ENCODE data around the gene LARGE1.

Gene LARGE1

DNA sequence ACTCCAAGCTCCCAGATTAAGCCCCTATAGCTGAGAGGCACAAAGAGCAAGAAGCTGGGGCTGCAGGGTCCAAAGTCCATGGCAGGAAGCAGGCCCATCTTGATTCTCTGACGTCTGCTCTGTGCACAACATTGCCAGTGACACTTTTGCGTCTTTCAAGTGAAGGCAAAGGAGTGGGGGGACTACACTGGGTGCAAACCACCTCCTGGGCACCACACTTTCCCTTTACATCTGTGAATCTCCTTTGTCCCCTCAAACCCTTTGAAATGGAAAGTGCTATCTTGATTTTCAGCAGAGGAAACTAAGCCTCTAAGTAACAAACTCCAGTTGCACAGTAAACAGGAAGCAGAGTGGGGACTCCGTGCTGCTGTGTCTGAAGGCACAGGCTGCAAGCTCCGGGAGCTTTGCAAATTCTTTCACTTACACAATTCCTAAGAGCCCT is 428.0 kb downstream of the LARGE1 start:
- DNase-seq (ENCODE audit: low read depth in 1 of 2, low spot score in 1 of 2): no peak
- TF ChIP-seq GABPA (IDR thresholded peaks at IDR 0.05; ENCODE audit: low read depth) (no peak), SPI1 (IDR thresholded peaks at IDR 0.05; ENCODE audit: borderline replicate concordance, low read depth) (no peak), POLR2AphosphoS5 (IDR thresholded peaks at IDR 0.05; ENCODE audit: low read depth) (no peak)
- TF ChIP-seq, protein P1, sequence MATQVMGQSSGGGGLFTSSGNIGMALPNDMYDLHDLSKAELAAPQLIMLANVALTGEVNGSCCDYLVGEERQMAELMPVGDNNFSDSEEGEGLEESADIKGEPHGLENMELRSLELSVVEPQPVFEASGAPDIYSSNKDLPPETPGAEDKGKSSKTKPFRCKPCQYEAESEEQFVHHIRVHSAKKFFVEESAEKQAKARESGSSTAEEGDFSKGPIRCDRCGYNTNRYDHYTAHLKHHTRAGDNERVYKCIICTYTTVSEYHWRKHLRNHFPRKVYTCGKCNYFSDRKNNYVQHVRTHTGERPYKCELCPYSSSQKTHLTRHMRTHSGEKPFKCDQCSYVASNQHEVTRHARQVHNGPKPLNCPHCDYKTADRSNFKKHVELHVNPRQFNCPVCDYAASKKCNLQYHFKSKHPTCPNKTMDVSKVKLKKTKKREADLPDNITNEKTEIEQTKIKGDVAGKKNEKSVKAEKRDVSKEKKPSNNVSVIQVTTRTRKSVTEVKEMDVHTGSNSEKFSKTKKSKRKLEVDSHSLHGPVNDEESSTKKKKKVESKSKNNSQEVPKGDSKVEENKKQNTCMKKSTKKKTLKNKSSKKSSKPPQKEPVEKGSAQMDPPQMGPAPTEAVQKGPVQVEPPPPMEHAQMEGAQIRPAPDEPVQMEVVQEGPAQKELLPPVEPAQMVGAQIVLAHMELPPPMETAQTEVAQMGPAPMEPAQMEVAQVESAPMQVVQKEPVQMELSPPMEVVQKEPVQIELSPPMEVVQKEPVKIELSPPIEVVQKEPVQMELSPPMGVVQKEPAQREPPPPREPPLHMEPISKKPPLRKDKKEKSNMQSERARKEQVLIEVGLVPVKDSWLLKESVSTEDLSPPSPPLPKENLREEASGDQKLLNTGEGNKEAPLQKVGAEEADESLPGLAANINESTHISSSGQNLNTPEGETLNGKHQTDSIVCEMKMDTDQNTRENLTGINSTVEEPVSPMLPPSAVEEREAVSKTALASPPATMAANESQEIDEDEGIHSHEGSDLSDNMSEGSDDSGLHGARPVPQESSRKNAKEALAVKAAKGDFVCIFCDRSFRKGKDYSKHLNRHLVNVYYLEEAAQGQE (IDR thresholded peaks at IDR 0.05; ENCODE audit: insufficient replicate concordance, low read depth): no peak
- TF ChIP-seq, protein P2, sequence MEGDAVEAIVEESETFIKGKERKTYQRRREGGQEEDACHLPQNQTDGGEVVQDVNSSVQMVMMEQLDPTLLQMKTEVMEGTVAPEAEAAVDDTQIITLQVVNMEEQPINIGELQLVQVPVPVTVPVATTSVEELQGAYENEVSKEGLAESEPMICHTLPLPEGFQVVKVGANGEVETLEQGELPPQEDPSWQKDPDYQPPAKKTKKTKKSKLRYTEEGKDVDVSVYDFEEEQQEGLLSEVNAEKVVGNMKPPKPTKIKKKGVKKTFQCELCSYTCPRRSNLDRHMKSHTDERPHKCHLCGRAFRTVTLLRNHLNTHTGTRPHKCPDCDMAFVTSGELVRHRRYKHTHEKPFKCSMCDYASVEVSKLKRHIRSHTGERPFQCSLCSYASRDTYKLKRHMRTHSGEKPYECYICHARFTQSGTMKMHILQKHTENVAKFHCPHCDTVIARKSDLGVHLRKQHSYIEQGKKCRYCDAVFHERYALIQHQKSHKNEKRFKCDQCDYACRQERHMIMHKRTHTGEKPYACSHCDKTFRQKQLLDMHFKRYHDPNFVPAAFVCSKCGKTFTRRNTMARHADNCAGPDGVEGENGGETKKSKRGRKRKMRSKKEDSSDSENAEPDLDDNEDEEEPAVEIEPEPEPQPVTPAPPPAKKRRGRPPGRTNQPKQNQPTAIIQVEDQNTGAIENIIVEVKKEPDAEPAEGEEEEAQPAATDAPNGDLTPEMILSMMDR (IDR thresholded peaks at IDR 0.05; ENCODE audit: insufficient read depth, low read length): no peak
- H3K27me3 ChIP-seq (ENCODE audit: insufficient read depth, poor library complexity, severe bottlenecking): no peaks in the 10 kb centered on the region
- no peak overlapping the region for H3K27ac ChIP-seq (replicated peaks)
- H3K4me3 ChIP-seq (replicated peaks; ENCODE audit: insufficient read depth, low read length): no peak overlapping the region

DNA sequence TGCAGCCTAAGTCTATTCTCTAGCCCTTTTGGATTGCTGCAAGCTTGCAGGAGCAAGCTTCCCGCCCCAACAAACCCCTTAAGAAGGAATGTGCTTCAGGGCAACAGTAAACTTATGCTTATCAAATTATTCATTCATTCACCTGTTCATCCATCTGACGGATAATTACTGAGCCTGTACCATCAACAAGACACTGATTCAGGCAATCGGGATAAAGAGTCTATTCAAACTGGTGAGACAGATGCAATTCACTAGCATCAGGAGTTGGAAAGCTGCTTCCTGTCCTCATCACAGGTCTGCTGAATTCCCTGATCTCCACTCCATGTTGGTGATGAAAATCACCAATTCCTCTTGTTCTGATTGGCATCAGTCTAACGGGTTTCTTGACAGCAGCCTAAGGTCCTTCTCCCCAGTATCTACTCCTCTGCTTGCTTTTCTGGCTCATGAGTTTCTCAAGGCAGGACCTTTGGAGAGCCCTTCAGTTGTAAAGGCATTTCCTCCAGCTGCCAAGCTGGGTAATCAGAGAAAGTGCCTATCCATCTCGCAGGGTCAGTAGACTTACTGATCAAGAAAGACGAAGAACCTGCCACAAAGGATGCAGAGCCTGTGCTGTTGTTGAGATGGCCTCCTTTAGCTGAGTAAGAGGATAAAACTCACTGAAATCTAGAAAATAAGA is 433.1 kb downstream of the LARGE1 start:
- Histone ChIP-seq H3K27ac (replicated peaks) (no peak overlapping the region), H3K27me3 (ENCODE audit: insufficient read depth, poor library complexity, severe bottlenecking) (no peaks in the 10 kb centered on the region), H3K4me3 (replicated peaks; ENCODE audit: insufficient read depth, low read length) (no peak overlapping the region)
- no peak for DNase-seq (ENCODE audit: low read depth in 1 of 2, low spot score in 1 of 2)
- TF ChIP-seq SPI1 (IDR thresholded peaks at IDR 0.05; ENCODE audit: borderline replicate concordance, low read depth): no peak
- TF ChIP-seq, protein P1 (IDR thresholded peaks at IDR 0.05; ENCODE audit: insufficient replicate concordance, low read depth): no peak
- TF ChIP-seq POLR2AphosphoS5 (IDR thresholded peaks at IDR 0.05; ENCODE audit: low read depth): no peak
- no peak for TF ChIP-seq GABPA (IDR thresholded peaks at IDR 0.05; ENCODE audit: low read depth)
- TF ChIP-seq, protein P2 (IDR thresholded peaks at IDR 0.05; ENCODE audit: insufficient read depth, low read length): no peak

DNA sequence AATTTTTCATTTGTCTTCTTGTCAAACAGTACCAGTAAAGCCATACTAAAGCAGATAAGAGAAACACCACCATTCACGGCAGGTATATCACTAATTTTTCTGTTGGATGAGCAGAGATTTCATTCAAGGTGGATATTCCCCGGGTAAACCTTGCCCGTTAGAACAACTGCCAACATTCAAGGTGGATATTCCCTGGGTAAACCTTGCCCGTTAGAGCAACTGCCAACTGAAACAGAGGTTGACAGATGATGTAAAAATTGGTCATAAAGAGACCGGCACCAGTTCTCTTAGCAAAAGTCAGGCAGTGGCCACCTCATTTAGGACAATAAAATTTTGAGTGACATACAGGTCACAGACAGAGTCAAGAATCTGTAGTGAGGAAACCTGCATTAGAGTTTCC is 438.7 kb downstream of the LARGE1 start:
- no peak for DNase-seq (ENCODE audit: low read depth in 1 of 2, low spot score in 1 of 2)
- Histone ChIP-seq H3K27me3 (ENCODE audit: insufficient read depth, poor library complexity, severe bottlenecking) (no peaks in the 10 kb centered on the region), H3K4me3 (replicated peaks; ENCODE audit: insufficient read depth, low read length) (no peak overlapping the region), H3K27ac (replicated peaks) (no peak overlapping the region)
- TF ChIP-seq, protein P1 (IDR thresholded peaks at IDR 0.05; ENCODE audit: insufficient replicate concordance, low read depth): no peak
- TF ChIP-seq SPI1 (IDR thresholded peaks at IDR 0.05; ENCODE audit: borderline replicate concordance, low read depth): no peak
- TF ChIP-seq, protein P2 (IDR thresholded peaks at IDR 0.05; ENCODE audit: insufficient read depth, low read length): no peak
- TF ChIP-seq GABPA (IDR thresholded peaks at IDR 0.05; ENCODE audit: low read depth): no peak
- no peak for TF ChIP-seq POLR2AphosphoS5 (IDR thresholded peaks at IDR 0.05; ENCODE audit: low read depth)
